ENCODE data around the gene TPI1.

- TF ChIP-seq CTCF (IDR thresholded peaks at IDR 0.05; ENCODE audit: low read depth, low read length, poor library complexity, severe bottlenecking) (no peak), EZH2phosphoT487 (IDR thresholded peaks at IDR 0.05; ENCODE audit: borderline replicate concordance, low read length) (no peak)
Measured at GRCh38 chr12:6861391-6861790, 5.9 kb upstream of the TPI1 start.

Measured in DOHH2 (cell line).